Colon (tissue), 2 donors: ENCODE measurements around the gene WRAP53.

ENCODE experiments used
- FAIRE-seq: peaks from 2 replicates; lab custom pipeline; 2012; peaks lifted over from hg19 to GRCh38; lab: Jason Lieb, UNC
- donor health status: control.
- donor health status: control.

WRAP53 gene

DNA sequence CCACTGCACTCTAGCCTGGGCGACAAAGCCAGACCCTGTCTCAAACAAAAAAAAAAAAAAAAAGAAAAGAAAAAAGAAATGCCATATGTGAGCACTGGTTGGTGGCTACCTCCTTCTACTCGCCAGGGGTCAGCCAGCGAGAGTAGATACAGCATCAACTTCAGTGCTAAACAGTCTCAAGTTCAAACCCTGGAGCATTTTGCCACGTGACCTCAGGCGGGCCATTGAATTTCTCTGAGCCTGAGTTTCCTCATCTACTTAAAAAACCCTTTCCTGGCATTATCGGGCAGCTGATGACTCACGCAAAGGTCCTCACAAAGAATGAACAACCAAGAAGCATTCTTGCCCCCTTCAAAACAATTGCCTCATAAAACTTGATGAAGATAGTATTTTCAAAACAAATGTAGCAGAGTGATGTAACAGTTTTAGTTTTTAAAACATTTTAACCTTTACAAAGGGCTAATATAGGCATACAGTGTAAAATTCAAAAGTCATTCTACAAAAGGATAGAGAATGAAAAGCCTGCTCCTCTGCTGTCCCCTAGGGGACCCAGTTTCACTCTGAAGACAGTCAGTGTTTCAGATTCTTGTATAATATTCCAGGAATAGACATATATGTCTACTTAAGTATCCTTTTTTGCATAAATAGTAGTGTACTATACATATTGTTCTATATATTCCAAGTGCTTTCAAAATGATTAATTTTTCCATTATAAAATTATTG is 57.6 kb downstream of the WRAP53 start:
- FAIRE-seq = no peak

DNA sequence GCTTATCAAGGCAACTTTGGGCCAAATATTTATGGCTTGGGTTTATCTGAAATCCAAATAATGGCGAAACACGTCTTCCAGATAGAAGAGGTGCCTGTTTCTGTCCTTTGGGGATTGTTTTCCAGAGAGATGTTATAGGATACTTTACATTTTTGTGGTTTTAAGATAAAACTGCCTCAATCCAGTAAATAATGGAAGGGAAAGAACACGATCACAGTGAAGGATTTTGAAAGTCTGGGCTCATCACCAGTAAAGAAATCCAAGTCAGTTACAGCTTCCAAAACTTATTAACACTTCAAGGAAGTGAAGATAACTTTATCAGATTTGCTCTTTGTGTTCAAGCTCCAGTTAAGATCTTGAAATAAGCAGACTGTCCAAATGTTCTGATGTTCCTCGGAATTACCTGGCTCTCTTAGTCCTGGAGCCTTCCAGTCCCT is 59.4 kb downstream of the WRAP53 start:
- no peak for FAIRE-seq

DNA sequence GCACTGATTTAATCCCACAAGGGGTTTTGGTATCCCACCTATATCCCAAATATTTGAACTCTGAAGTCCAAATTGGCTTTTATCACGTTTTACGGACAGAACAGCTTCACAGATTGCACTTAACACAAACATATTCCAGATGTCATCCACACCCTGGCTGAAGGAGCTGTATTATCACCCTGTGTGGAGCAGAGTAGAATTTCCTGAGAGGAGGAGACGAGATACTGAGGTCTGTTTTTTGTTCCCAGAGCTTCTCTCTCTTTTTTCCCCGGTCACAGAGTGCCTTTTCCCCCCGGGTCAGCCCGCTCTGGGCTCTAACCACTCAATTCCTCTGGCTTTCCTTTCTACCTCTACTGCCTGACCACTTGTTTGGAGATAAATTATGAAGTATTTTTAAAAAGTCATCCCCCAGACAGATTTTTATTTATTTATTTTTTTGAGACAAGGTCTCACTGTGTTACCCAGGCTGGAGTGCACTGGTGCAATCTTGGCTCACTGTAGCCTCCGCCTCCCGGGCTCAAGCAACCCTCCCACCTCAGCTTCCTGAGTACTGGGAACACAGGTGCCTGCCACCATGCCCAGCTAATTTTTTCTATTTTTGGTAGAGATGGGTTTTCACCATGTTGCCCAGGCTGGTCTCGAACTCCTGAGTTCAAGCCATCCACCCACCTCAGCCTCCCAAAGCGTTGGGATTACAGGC is 59.9 kb downstream of the WRAP53 start:
- FAIRE-seq = no peak

DNA sequence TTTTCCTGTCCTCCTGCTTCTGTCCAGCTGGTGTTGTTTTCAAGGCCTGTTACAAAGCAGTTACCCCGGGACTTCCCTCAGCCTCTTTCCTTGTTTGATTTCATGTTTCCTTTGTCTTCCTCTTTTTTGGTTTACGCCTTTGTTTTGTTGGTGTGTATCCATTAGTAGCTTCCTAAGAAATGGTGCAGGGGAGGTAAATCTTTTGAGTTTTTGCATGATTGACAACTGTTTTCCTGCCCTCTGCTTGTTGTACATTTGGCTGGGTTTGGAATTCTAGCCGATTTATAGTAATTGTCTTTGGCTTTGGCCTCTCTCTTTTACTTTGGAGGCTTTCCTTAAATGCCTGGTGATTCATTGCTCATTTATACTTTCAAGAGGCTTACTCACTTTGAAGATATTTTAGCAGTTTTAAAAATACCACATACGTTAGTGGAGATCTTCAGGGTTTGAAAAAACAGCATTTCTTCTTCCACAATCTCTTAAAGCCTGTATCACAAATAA is 62.1 kb downstream of the WRAP53 start:
- no peak for FAIRE-seq
